ENCODE data around the gene DLGAP1. TPM values are rescaled to one million over a fixed set of nuclear protein-coding genes. Genes with fewer than 3 reads are reported as not detected.

The DLGAP1 gene
- total RNA-seq, 1 donor from 2014 or later: 7.7 TPM

GRCh38 chr18:3790703-3791102 lies 664.4 kb downstream of the DLGAP1 start:
- H3K4me3 Mint-ChIP-seq (ENCODE audit: unreplicated experiment): no peak overlapping the region
- TF ChIP-seq CTCF (IDR thresholded peaks at IDR 0.05): no peak
- H3K36me3 Mint-ChIP-seq (ENCODE audit: low read depth): no peaks in the 10 kb centered on the region
- no peak for DNase-seq (ENCODE audit: low spot score)
- H3K4me1 Mint-ChIP-seq (ENCODE audit: low read depth): peaks cover 8% of the 10 kb centered on the region
- H3K27me3 Mint-ChIP-seq (ENCODE audit: low read depth): no peaks in the 10 kb centered on the region
- no peaks in the 10 kb centered on the region for H3K9me3 Mint-ChIP-seq (ENCODE audit: low read depth)
- no peak overlapping the region for H3K27ac Mint-ChIP-seq (ENCODE audit: unreplicated experiment)

GRCh38 chr18:3789525-3789924 lies 665.6 kb downstream of the DLGAP1 start:
- peaks cover 2% of the 10 kb centered on the region for H3K4me1 Mint-ChIP-seq (ENCODE audit: low read depth)

GRCh38 chr18:3784949-3785348 lies 670.2 kb downstream of the DLGAP1 start:
- no peak for TF ChIP-seq CTCF (IDR thresholded peaks at IDR 0.05)
- no peak for DNase-seq (ENCODE audit: low spot score)
- peaks cover 3% of the 10 kb centered on the region for H3K36me3 Mint-ChIP-seq (ENCODE audit: low read depth)
- peaks cover 11% of the 10 kb centered on the region for H3K9me3 Mint-ChIP-seq (ENCODE audit: low read depth)
- no peak overlapping the region for H3K4me3 Mint-ChIP-seq (ENCODE audit: unreplicated experiment)
- no peaks in the 10 kb centered on the region for H3K4me1 Mint-ChIP-seq (ENCODE audit: low read depth)
- no peak overlapping the region for H3K27ac Mint-ChIP-seq (ENCODE audit: unreplicated experiment)
- H3K27me3 Mint-ChIP-seq (ENCODE audit: low read depth): no peaks in the 10 kb centered on the region

More at GRCh38 chr18:3789525-3789924, 665.6 kb downstream of the DLGAP1 start:
- Mint-ChIP-seq H3K4me3 (ENCODE audit: unreplicated experiment) (no peak overlapping the region), H3K9me3 (ENCODE audit: low read depth) (peaks cover 9% of the 10 kb centered on the region), H3K27me3 (ENCODE audit: low read depth) (no peaks in the 10 kb centered on the region), H3K27ac (ENCODE audit: unreplicated experiment) (no peak overlapping the region), H3K36me3 (ENCODE audit: low read depth) (peaks cover 3% of the 10 kb centered on the region)
- DNase-seq (ENCODE audit: low spot score): no peak
- TF ChIP-seq CTCF (IDR thresholded peaks at IDR 0.05): no peak

GRCh38 chr18:3782901-3783300 lies 672.2 kb downstream of the DLGAP1 start:
- no peak for DNase-seq (ENCODE audit: low spot score)
- no peak for TF ChIP-seq CTCF (IDR thresholded peaks at IDR 0.05)
- Mint-ChIP-seq H3K36me3 (ENCODE audit: low read depth) (peaks cover 3% of the 10 kb centered on the region), H3K27ac (ENCODE audit: unreplicated experiment) (no peak overlapping the region), H3K9me3 (ENCODE audit: low read depth) (peaks cover 11% of the 10 kb centered on the region), H3K4me1 (ENCODE audit: low read depth) (no peaks in the 10 kb centered on the region), H3K27me3 (ENCODE audit: low read depth) (no peaks in the 10 kb centered on the region), H3K4me3 (ENCODE audit: unreplicated experiment) (no peak overlapping the region)

GRCh38 chr18:3777719-3778118 lies 677.4 kb downstream of the DLGAP1 start:
- no peaks in the 10 kb centered on the region for H3K9me3 Mint-ChIP-seq (ENCODE audit: low read depth)
- no peak for DNase-seq (ENCODE audit: low spot score)
- no peaks in the 10 kb centered on the region for H3K27me3 Mint-ChIP-seq (ENCODE audit: low read depth)
- TF ChIP-seq CTCF (IDR thresholded peaks at IDR 0.05): no peak
- H3K27ac Mint-ChIP-seq (ENCODE audit: unreplicated experiment): no peak overlapping the region
- H3K4me3 Mint-ChIP-seq (ENCODE audit: unreplicated experiment): no peak overlapping the region
- no peaks in the 10 kb centered on the region for H3K4me1 Mint-ChIP-seq (ENCODE audit: low read depth)
- no peaks in the 10 kb centered on the region for H3K36me3 Mint-ChIP-seq (ENCODE audit: low read depth)
